Measurements from ENCODE around the gene SIGLEC9.

DNA sequence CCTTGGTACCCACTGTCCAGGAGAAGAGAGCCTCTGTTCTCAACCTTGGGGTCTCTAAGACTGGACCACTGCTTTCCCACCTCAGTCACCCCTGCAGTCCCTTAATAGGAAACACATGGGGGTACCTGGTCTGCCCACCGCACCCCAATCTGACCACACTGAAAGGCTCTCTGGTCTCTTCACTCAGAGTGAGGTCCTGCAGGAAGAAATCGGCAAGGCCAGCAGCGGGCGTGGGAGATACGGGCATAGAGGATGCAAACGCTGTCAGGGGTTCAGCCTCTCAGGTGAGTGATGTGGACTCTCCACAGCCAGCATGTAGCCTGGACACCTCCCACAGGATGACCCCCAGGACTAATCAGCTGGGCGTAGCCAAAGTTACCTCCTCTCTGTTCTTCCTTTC is 3.5 kb downstream of the SIGLEC9 start:
- TF ChIP-seq, protein P1, sequence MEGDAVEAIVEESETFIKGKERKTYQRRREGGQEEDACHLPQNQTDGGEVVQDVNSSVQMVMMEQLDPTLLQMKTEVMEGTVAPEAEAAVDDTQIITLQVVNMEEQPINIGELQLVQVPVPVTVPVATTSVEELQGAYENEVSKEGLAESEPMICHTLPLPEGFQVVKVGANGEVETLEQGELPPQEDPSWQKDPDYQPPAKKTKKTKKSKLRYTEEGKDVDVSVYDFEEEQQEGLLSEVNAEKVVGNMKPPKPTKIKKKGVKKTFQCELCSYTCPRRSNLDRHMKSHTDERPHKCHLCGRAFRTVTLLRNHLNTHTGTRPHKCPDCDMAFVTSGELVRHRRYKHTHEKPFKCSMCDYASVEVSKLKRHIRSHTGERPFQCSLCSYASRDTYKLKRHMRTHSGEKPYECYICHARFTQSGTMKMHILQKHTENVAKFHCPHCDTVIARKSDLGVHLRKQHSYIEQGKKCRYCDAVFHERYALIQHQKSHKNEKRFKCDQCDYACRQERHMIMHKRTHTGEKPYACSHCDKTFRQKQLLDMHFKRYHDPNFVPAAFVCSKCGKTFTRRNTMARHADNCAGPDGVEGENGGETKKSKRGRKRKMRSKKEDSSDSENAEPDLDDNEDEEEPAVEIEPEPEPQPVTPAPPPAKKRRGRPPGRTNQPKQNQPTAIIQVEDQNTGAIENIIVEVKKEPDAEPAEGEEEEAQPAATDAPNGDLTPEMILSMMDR (IDR thresholded peaks at IDR 0.05) = no peak
- no peak for TF ChIP-seq POLR2A (IDR thresholded peaks at IDR 0.05)
- TF ChIP-seq POLR2AphosphoS5 (IDR thresholded peaks at IDR 0.05) = no peak
- TF ChIP-seq EP300 (IDR thresholded peaks at IDR 0.05) = no peak

All from gastroesophageal sphincter (tissue), 3 donors.